PC-9 (cell line): ENCODE measurements around the gene PRICKLE4. TPM values are rescaled to one million over a fixed set of nuclear protein-coding genes. Genes with fewer than 3 reads are reported as not detected.
A peak's percentile ranks its signal among the peaks of the same experiment; 100 is the strongest.

Source experiments
- BruUV-seq: library from RNA; stranded (reverse); fragments of 400-500 nt; replicated peaks from 2 replicates; lab custom pipeline; 2021; lab: Mats Ljungman, UMichigan
- CTCF ChIA-PET: fragments of 300-600 bp; sonication (Branson Sonifier 250); formaldehyde crosslinking; loops from one replicate; lab custom pipeline; 2022; ENCODE audit warnings: antibody characterized with exemption; lab: Charles Lee
- POLR2A ChIA-PET: fragments of 300-600 bp; sonication (Branson Sonifier 250); formaldehyde crosslinking; loops from one replicate; lab custom pipeline; 2022; ENCODE audit warnings: antibody characterized with exemption; ENCODE audit not compliant: unreplicated experiment; lab: Charles Lee
- DNase-seq, 2 experiments: peaks; one replicate each; pipeline versions ENCODE4 v3.0.0 to v3.0.0-alpha.2; 2015 to 2022; ENCODE audit warnings: mixed read lengths in 1 of 2
- H2AFZ ChIP-seq: fragments of 200-600 bp; sonication (generic); 2 replicates; pipeline ENCODE4 v1.8.1; 2017; ENCODE audit warnings: antibody characterized with exemption
- H3F3A ChIP-seq: fragments of 200-600 bp; sonication (generic); 2 replicates; pipeline ENCODE4 v1.8.1; 2017; ENCODE audit warnings: antibody characterized with exemption, mild to moderate bottlenecking, low read depth; ENCODE audit not compliant: insufficient read depth
- H3K27ac ChIP-seq: fragments of 200-600 bp; sonication (generic); 2 replicates; pipeline ENCODE4 v1.6.1; 2016; ENCODE audit warnings: mixed run types
- H3K27me3 ChIP-seq: fragments of 200-600 bp; sonication (generic); 2 replicates; pipeline ENCODE4 v1.6.1; 2016; ENCODE audit warnings: low read depth, mixed run types; ENCODE audit not compliant: insufficient read depth
- H3K36me3 ChIP-seq: fragments of 200-600 bp; sonication (generic); 2 replicates; pipeline ENCODE4 v1.6.1; 2016; ENCODE audit warnings: low read depth, mixed run types
- H3K4me1 ChIP-seq: fragments of 200-600 bp; sonication (generic); replicated peaks from 2 replicates; pipeline ENCODE4 v1.6.1; 2016; ENCODE audit warnings: mixed run types; ENCODE audit not compliant: insufficient read depth
- H3K4me2 ChIP-seq: fragments of 200-600 bp; sonication (generic); 2 replicates; pipeline ENCODE4 v1.6.1; 2017; ENCODE audit warnings: mixed run types
- H3K4me3 ChIP-seq: fragments of 200-600 bp; sonication (generic); 2 replicates; pipeline ENCODE4 v1.6.1; 2016; ENCODE audit warnings: mixed run types
- H3K79me2 ChIP-seq: fragments of 200-600 bp; sonication (generic); 2 replicates; pipeline ENCODE4 v1.6.1; 2017; ENCODE audit warnings: low read depth, mixed run types
- H3K9me2 ChIP-seq: fragments of 200-600 bp; sonication (generic); 2 replicates; pipeline ENCODE4 v1.8.1; 2017; ENCODE audit warnings: mild to moderate bottlenecking; ENCODE audit not compliant: insufficient read depth
- H3K9me3 ChIP-seq: fragments of 200-600 bp; sonication (generic); 2 replicates; pipeline ENCODE4 v1.8.1; 2016; ENCODE audit warnings: low read depth; ENCODE audit not compliant: insufficient read depth
- H4K20me1 ChIP-seq: fragments of 200-600 bp; sonication (generic); 2 replicates; pipeline ENCODE4 v1.8.1; 2017; ENCODE audit not compliant: insufficient read depth
- EZH2 ChIP-seq: fragments of 200-600 bp; sonication (generic); IDR thresholded peaks from 2 replicates; pipeline ENCODE4 v1.8.0; 2017; ENCODE audit warnings: antibody characterized with exemption, low read depth
- intact Hi-C: fragments of 100-400 bp; cut with micrococcal nuclease; formaldehyde crosslinking; loops from one replicate; pipeline ENCODE4 v1.10.0; 2022; ENCODE audit not compliant: unreplicated experiment
- total RNA-seq: library from RNA; stranded (reverse); gene quantifications from 2 replicates; pipeline ENCODE4 v1.2.3, GENCODE V29; 2021
- TF ChIP-seq, protein P1 (sequence below): fragments of 200-600 bp; sonication (generic); conservative IDR thresholded peaks from 2 replicates; pipeline ENCODE4 v1.6.1; 2017; ENCODE audit warnings: mixed run types, antibody characterized with exemption, mild to moderate bottlenecking, moderate library complexity

PRICKLE4 gene
- total RNA-seq, 1 experiment from 2014 or later, result 9.2 TPM

DNA sequence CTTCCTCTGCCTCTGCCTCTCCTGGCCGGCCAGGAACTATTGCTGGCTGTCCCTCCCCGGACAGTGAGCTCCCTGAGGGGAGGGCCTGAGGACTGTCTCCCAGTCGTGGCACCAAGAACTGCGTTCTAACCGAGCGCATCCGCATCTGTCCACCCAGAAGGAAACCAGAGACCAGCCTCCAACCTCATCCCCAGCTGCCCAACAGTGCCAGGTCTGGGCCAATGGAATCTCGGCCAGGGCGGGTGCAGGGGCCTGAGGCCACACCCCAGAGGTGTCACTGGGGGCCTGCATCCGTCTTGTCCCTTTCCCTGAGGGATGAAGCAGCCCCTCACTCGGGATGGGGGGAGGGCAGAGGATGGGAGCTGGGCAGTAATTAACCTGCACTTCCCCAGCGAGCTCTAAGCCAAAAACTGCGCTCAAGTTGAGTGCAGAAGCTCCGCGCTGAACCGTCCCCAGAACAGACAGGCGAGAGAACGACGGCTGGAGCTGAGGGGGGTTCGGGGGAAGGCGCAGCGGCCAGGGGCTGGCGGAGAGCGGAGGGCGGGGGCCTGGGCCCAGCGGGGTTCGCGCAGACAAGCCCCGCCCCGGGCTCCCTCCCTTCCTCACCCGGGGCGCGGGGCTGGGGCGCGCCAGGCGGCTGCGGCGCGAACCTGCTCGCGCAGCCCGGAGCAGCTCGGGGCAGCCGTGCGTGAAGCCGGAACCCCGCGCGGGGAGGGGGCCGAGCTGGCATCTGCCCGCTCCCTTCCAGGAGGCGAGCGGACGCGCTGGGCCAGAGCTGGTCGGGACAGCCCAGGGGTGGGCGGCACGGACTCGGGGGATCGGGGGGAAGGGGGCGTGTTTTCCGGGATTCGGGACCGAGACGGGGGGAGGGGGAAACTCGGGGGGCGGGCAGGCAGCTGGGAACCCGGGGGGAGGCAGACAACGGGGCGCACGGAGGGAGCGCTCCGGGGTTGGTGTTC lies 46.6 kb upstream of the PRICKLE4 start:
- H3K4me3 ChIP-seq, result peak overlapping the region; percentile 57
- intact Hi-C loops, result no loop called here
- H3K9me3 ChIP-seq, result no peaks in the 10 kb centered on the region
- H3K27ac ChIP-seq, result no peak overlapping the region
- peak in 1 of 2 experiments; percentile 69 for DNase-seq
- no peaks in the 10 kb centered on the region for H3K79me2 ChIP-seq
- H3K4me1 ChIP-seq, result peaks cover 13% of the 10 kb centered on the region; the same call in 1 of the 2 replicates
- no peaks in the 10 kb centered on the region for H3K9me2 ChIP-seq
- peak overlapping the region; percentile 77 for H3K4me2 ChIP-seq
- no peaks in the 10 kb centered on the region for H3K27me3 ChIP-seq
- ChIA-PET POLR2A (interaction anchor here (0.6 to 0.8 kb wide), 4 partner anchors 17 to 1320 kb away, joined by 3 to 6 read pairs (median 4); partner anchors contain the start of gene CUL7), CTCF (interaction anchor here (0.6 to 1.4 kb wide), 10 partner anchors 21 to 542 kb away, joined by 3 to 12 read pairs (median 4); partner anchors contain the start of genes BYSL, MED20 and TOMM6)
- H4K20me1 ChIP-seq, result no peaks in the 10 kb centered on the region; the same call in 1 of the 2 replicates
- peak overlapping the region; percentile 71 for H2AFZ ChIP-seq
- TF ChIP-seq, protein P1, sequence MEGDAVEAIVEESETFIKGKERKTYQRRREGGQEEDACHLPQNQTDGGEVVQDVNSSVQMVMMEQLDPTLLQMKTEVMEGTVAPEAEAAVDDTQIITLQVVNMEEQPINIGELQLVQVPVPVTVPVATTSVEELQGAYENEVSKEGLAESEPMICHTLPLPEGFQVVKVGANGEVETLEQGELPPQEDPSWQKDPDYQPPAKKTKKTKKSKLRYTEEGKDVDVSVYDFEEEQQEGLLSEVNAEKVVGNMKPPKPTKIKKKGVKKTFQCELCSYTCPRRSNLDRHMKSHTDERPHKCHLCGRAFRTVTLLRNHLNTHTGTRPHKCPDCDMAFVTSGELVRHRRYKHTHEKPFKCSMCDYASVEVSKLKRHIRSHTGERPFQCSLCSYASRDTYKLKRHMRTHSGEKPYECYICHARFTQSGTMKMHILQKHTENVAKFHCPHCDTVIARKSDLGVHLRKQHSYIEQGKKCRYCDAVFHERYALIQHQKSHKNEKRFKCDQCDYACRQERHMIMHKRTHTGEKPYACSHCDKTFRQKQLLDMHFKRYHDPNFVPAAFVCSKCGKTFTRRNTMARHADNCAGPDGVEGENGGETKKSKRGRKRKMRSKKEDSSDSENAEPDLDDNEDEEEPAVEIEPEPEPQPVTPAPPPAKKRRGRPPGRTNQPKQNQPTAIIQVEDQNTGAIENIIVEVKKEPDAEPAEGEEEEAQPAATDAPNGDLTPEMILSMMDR, result no peak
- TF ChIP-seq EZH2, result no peak
- no TSS peak for BruUV-seq
- peaks cover 3% of the 10 kb centered on the region; the same call in 1 of the 2 replicates for H3F3A ChIP-seq
- no peaks in the 10 kb centered on the region for H3K36me3 ChIP-seq

DNA sequence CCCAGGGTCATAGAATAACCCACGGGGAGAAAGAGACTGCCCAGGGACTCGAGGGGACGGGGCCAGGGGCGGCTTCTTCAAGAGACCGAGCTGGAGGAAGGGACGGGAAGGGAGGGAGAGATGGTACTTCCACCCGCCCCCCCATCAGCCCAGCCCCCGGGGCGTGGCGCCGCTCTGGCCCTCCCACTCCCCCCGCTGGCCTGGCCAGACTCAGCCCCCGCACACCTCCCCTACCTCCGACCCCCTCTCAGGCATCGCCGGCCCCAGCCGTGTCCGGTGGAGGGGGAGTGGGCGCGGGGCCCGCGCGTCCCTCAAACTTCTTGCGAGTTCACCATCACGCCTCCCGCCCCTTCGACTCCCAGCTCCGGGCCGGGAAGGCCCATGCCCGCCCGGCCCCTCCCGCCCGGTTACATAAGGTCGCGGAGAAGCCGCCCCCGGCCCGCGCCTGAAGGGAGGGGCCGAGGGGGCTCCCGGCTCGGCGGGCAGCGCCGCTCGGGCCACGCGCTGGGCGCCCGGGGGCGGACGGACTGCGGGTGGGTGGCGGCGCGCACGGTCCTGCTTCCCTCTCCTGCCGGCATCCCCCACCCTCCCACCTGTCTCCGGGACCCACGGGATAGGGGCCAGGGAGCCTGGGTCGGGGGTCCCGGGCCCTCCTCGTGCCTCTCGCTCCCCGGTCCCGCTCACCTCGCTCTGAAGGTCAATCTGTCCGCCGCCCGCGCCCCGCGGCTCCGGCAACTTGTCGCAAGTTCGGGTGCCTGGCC lies 45.7 kb upstream of the PRICKLE4 start:
- Histone ChIP-seq H3K36me3 (no peaks in the 10 kb centered on the region), H3K4me3 (peak overlapping the region; percentile 57), H3K4me2 (peak overlapping the region; percentile 77), H3K9me2 (no peaks in the 10 kb centered on the region), H3K27me3 (no peaks in the 10 kb centered on the region), H3K27ac (no peak overlapping the region), H3K4me1 (peaks cover 16% of the 10 kb centered on the region; the same call in 1 of the 2 replicates), H3F3A (peaks cover 4% of the 10 kb centered on the region; the same call in 1 of the 2 replicates), H4K20me1 (no peaks in the 10 kb centered on the region; the same call in 1 of the 2 replicates), H3K79me2 (no peaks in the 10 kb centered on the region), H2AFZ (peak overlapping the region; percentile 71), H3K9me3 (no peaks in the 10 kb centered on the region)
- POLR2A ChIA-PET, result interaction anchor here (0.6 to 0.8 kb wide), 3 partner anchors 21 to 1319 kb away, joined by 3 to 6 read pairs (median 3); partner anchors contain the start of gene CUL7
- intact Hi-C loops, result loop anchor here (1.0 kb wide), 2 partner anchors 41 to 52 kb away; no protein-coding TSS in a partner anchor
- TF ChIP-seq EZH2, result no peak
- TF ChIP-seq, protein P1, result no peak
- CTCF ChIA-PET, result interaction anchor here (0.6 to 1.4 kb wide), 8 partner anchors 22 to 432 kb away, joined by 3 to 7 read pairs (median 5); partner anchors contain the start of genes BYSL and MED20
- BruUV-seq, result no TSS peak
- DNase-seq, result peak in 1 of 2 experiments; percentile 75
